Small intestine (tissue), 7 donors: ENCODE results near the gene ATF6. TPM values are rescaled to one million over a fixed set of nuclear protein-coding genes. Genes with fewer than 3 reads are reported as not detected.

Experiments
- DNase-seq, 2 donors: peaks; one replicate each; pipeline versions ENCODE4 v3.0.0 to v3.0.0-alpha.2; 2013
- FAIRE-seq: peaks from 2 replicates; lab custom pipeline; 2012; peaks lifted over from hg19 to GRCh38; lab: Jason Lieb, UNC
- H3K27ac ChIP-seq, 3 donors: one replicate each; pipeline ENCODE4 v1.5.1; 2013; ENCODE audit warnings: low read length in 2 of 3, mild to moderate bottlenecking in 2 of 3, control low read depth in 1 of 3, inconsistent platforms in 1 of 3, low read depth in 1 of 3, moderate library complexity in 1 of 3
- H3K27me3 ChIP-seq, 3 donors: one replicate each; pipeline ENCODE4 v1.6.1; 2013; ENCODE audit warnings: low read length in 3 of 3, inconsistent platforms in 1 of 3; ENCODE audit not compliant: control insufficient read depth in 3 of 3, insufficient read depth in 3 of 3
- H3K36me3 ChIP-seq, 3 donors: one replicate each; pipeline ENCODE4 v1.6.1; 2013; ENCODE audit warnings: low read length in 3 of 3, inconsistent platforms in 1 of 3, low read depth in 1 of 3, mild to moderate bottlenecking in 1 of 3, moderate library complexity in 1 of 3; ENCODE audit not compliant: control insufficient read depth in 3 of 3, insufficient read depth in 2 of 3
- H3K4me1 ChIP-seq, 3 donors: one replicate each; pipeline ENCODE4 v1.6.1; 2013; ENCODE audit warnings: low read length in 2 of 3, inconsistent platforms in 1 of 3, low read depth in 1 of 3, mild to moderate bottlenecking in 1 of 3, moderate library complexity in 1 of 3; ENCODE audit not compliant: control insufficient read depth in 3 of 3, insufficient read depth in 2 of 3
- H3K4me3 ChIP-seq, 3 donors: one replicate each; pipeline ENCODE4 v1.5.1; 2013; ENCODE audit warnings: low read length in 3 of 3, control low read depth in 1 of 3, inconsistent platforms in 1 of 3, low read depth in 1 of 3, mild to moderate bottlenecking in 1 of 3, moderate library complexity in 1 of 3
- H3K9me3 ChIP-seq, 2 donors: one replicate each; pipeline ENCODE4 v1.6.1; 2013; ENCODE audit warnings: low read depth in 1 of 2, low read length in 1 of 2; ENCODE audit not compliant: control insufficient read depth in 2 of 2, insufficient read depth in 1 of 2
- WGBS, 3 donors: extraction: QIAGEN DNeasy Blood & Tissue Kit; methylation state at CpG; one replicate each; pipeline ENCODE4 v1.1.7; 2013; 5-methylcytosine and 5-hydroxymethylcytosine counted together
- polyA plus RNA-seq, 4 donors: library from polyadenylated mRNA; stranded (reverse) in 3 of 4; unstranded in 1 of 4; fragments of 200-250 nt in 3 of 4; fragments of 120-200 nt in 1 of 4; gene quantifications; one replicate each; pipeline versions ENCODE4 v1.2.1 to v1.2.3, GENCODE V29; 2013
- donor health status: healthy with polysubstance abuse.
- donor health status: control.
- donor health status: control.
- donor health status: Bipolar disorder and iron deficiency.
- donor health status: healthy.

Gene ATF6
- polyA plus RNA-seq, 4 donors, result 2.7 to 19.6 (median 6.1) TPM

DNA sequence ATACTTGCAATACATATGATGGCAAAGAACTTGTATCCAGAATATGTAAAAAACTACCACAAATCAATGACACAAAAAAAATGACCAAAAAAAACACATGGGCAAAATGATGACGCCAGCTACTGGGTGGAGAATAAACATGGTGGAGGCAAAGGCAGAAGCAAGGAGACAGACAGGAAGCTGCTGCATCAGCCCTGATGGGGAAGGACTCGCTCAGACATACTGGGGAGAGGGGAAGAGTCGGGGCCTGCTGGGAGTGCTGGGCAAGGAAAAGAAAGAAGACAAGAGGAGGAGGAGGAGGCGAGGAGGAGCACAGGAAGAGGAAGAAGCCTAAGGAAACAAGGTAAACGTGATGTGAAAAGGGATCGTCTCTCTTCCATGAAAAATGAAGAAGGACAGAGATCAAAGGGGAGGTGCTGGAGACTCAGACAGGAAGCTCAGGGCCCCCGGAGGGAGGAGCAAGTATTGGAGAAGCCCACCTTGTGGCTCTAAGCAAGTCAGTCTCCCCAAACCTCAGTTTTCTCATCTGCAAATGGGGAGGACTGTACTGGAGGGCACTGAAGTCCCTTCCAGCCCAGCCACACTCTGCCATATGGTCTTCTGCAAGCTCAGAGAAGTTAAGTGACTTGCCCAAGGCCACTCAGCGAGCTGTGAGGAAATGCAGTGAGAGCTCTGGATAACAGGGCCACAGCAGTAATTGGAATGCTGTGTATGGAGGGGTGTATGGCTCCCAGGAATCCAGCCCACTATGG, 233.4 kb downstream of the ATF6 start:
- 64 to 71% (median 68%) methylated on average over 8 of the region's 8 CpGs for WGBS, 3 donors
- no peak for FAIRE-seq
- H3K4me1 ChIP-seq, result no peaks in the 10 kb centered on the region
- peaks cover 0 to 2% (median 0%) of the 10 kb centered on the region in 3 donors for H3K27me3 ChIP-seq
- peaks cover 0 to 11% (median 0%) of the 10 kb centered on the region in 3 donors for H3K36me3 ChIP-seq
- H3K4me3 ChIP-seq, result no peak overlapping the region
- no peaks in the 10 kb centered on the region for H3K9me3 ChIP-seq
- no peak for DNase-seq
- no peak overlapping the region for H3K27ac ChIP-seq

- H3K4me1 ChIP-seq, result no peaks in the 10 kb centered on the region
- H3K27me3 ChIP-seq, result peaks cover 0 to 2% (median 0%) of the 10 kb centered on the region in 3 donors
- no peaks in the 10 kb centered on the region for H3K9me3 ChIP-seq
- H3K27ac ChIP-seq, result no peak overlapping the region
- FAIRE-seq (no peak), DNase-seq (no peak)
- H3K4me3 ChIP-seq, result no peak overlapping the region
- 91 to 94% (median 93%) methylated on average over 11 of the region's 11 CpGs for WGBS, 3 donors
- peaks cover 0 to 11% (median 0%) of the 10 kb centered on the region in 3 donors for H3K36me3 ChIP-seq
Observed at GRCh38 chr1:162000053-162000420, 233.9 kb downstream of the ATF6 start.

GRCh38 chr1:162003061-162003829, 237.1 kb downstream of the ATF6 start:
- Histone ChIP-seq H3K27ac (peak overlapping the region in 1 of 3 donors; percentile 4), H3K36me3 (peaks cover 0 to 4% (median 0%) of the 10 kb centered on the region in 3 donors), H3K4me3 (no peak overlapping the region), H3K9me3 (no peaks in the 10 kb centered on the region), H3K4me1 (no peaks in the 10 kb centered on the region), H3K27me3 (peaks cover 0 to 2% (median 0%) of the 10 kb centered on the region in 3 donors)
- WGBS, 3 donors, result 73 to 84% (median 77%) methylated on average over 15 of the region's 15 CpGs
- DNase-seq (no peak), FAIRE-seq (no peak)

DNA sequence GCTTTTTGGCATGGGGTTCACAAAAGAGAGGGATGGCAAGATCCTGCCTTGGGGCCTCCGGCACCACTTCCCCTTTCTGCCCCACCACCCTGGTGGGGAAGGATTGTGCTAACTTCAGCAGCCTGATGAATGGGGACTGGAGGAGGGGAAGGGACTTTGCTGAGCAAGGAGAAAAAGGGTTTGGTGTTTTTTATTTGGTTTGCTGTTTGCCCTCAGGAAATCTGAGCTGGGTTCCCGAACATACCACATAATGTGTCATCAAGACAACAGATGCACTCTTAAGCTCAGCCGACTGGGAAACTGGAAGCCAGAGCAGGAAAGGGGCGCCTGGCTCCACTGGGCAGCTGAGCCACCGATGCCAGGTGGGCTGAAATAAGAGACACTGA, 237.7 kb downstream of the ATF6 start:
- DNase-seq (no peak), FAIRE-seq (no peak)
- Histone ChIP-seq H3K36me3 (peaks cover 0 to 5% (median 0%) of the 10 kb centered on the region in 3 donors), H3K27ac (no peak overlapping the region), H3K27me3 (peaks cover 0 to 2% (median 0%) of the 10 kb centered on the region in 3 donors), H3K9me3 (no peaks in the 10 kb centered on the region), H3K4me3 (no peak overlapping the region), H3K4me1 (no peaks in the 10 kb centered on the region)
- WGBS, 3 donors, result 55 to 60% (median 57%) methylated on average over 5 of the region's 5 CpGs

GRCh38 chr1:162004441-162004950, 238.4 kb downstream of the ATF6 start:
- no peak overlapping the region for H3K4me3 ChIP-seq
- peaks cover 0 to 2% (median 0%) of the 10 kb centered on the region in 3 donors for H3K27me3 ChIP-seq
- no peaks in the 10 kb centered on the region for H3K4me1 ChIP-seq
- FAIRE-seq (no peak), DNase-seq (no peak)
- no peaks in the 10 kb centered on the region for H3K9me3 ChIP-seq
- H3K36me3 ChIP-seq, result peaks cover 0 to 6% (median 0%) of the 10 kb centered on the region in 3 donors
- WGBS, 3 donors, result 91 to 100% (median 92%) methylated on average over 3 of the region's 3 CpGs
- H3K27ac ChIP-seq, result no peak overlapping the region

- Histone ChIP-seq H3K9me3 (no peaks in the 10 kb centered on the region), H3K4me1 (no peaks in the 10 kb centered on the region), H3K36me3 (peaks cover 0 to 6% (median 0%) of the 10 kb centered on the region in 3 donors), H3K4me3 (no peak overlapping the region), H3K27ac (no peak overlapping the region), H3K27me3 (peaks cover 0 to 2% (median 0%) of the 10 kb centered on the region in 3 donors)
- DNase-seq (no peak), FAIRE-seq (no peak)
- 85 to 91% (median 87%) methylated on average over 6 of the region's 6 CpGs for WGBS, 3 donors
Observed at GRCh38 chr1:162006081-162006480, 240.0 kb downstream of the ATF6 start.

DNA sequence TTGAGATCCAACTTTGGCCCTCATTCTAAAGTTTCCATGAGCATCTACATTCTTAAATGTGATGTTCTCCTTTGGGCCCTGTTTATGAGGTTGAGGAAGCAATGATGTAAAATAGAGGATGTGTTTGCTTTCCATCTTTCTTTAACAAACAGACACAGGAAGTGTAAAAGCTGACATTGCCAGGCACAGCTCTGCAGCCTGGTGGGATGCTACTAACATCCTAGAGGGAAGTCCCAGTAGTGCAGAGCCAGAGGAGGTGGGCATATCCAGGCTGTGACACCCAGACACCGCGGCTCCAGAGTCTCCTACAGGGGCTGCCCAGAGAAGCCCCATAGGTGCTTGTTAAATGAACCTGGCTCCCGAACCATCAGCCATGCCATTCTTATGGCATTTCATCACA, 241.3 kb downstream of the ATF6 start:
- DNase-seq, result no peak
- no peak overlapping the region for H3K27ac ChIP-seq
- peaks cover 0 to 3% (median 0%) of the 10 kb centered on the region in 3 donors for H3K36me3 ChIP-seq
- no peak for FAIRE-seq
- H3K4me1 ChIP-seq, result no peaks in the 10 kb centered on the region
- WGBS, 3 donors, result 90 to 95% (median 93%) methylated on average over 3 of the region's 3 CpGs
- no peaks in the 10 kb centered on the region for H3K27me3 ChIP-seq
- no peak overlapping the region for H3K4me3 ChIP-seq
- H3K9me3 ChIP-seq, result no peaks in the 10 kb centered on the region

DNA sequence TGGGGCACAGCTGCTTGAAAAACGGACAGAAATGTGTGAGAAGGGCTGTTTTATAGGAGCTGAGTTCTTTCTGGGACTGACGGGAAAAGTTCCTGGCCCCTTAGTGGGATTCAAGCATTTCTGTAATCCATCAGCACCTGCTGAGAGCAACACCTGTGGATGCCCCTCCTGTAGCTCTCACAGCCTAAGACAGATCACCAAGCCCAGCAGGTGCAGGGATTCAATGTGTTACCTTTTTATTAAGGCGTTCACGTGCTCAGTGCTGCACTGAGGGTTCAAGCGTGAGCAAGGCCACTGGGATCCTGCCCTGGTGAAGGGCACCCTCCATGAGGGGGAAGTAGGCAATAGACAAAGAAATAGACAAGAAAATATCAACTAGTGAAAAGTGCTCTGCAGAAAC, 242.7 kb downstream of the ATF6 start:
- FAIRE-seq, result no peak

More for the DNA sequence above, 242.7 kb downstream of the ATF6 start:
- Histone ChIP-seq H3K4me1 (no peaks in the 10 kb centered on the region), H3K36me3 (peaks cover 0 to 2% (median 0%) of the 10 kb centered on the region in 3 donors), H3K27ac (no peak overlapping the region), H3K27me3 (no peaks in the 10 kb centered on the region), H3K4me3 (no peak overlapping the region), H3K9me3 (no peaks in the 10 kb centered on the region)
- 50 to 75% (median 56%) methylated on average over 5 of the region's 5 CpGs for WGBS, 3 donors
- DNase-seq, result no peak
